ENCODE results near the gene DVL1. TPM values are rescaled to one million over a fixed set of nuclear protein-coding genes. Genes with fewer than 3 reads are reported as not detected.
A peak's percentile ranks its signal among the peaks of the same experiment; 100 is the strongest.

DVL1 gene
- total and polyA plus RNA-seq, 8 donors = 41.3 to 229 (median 72.2) TPM

- WGBS, 5 donors = 92 to 96% (median 95%) methylated on average over 18 to 35 of the region's 35 CpGs
- TF ChIP-seq EP300 (IDR thresholded peaks at IDR 0.05) (no peak), POLR2A (IDR thresholded peaks at IDR 0.05) (no peak), CTCF (IDR thresholded peaks at IDR 0.05) (no peak), POLR2AphosphoS5 (IDR thresholded peaks at IDR 0.05) (no peak)
- H3K9me3 ChIP-seq = no peaks in the 10 kb centered on the region
- intact Hi-C loops (cut with DNase I; ENCODE audit: low total_unique reads) = loop anchor here (10.0 kb wide), 1 partner anchor 171 kb away; no protein-coding TSS in a partner anchor
- peaks cover 12 to 73% (median 59%) of the 10 kb centered on the region in 4 donors for H3K36me3 ChIP-seq
- H3K4me3 ChIP-seq = no peak overlapping the region
- no peaks in the 10 kb centered on the region for H3K27me3 ChIP-seq
- peaks cover 12 to 20% (median 17%) of the 10 kb centered on the region in 4 donors for H3K4me1 ChIP-seq
- no peak overlapping the region for H3K27ac ChIP-seq
- no peak for DNase-seq
Observed at GRCh38 chr1:1295154-1295923, 53.9 kb downstream of the DVL1 start.

GRCh38 chr1:1294250-1294890 is 54.8 kb downstream of the DVL1 start:
- 87 to 90% (median 90%) methylated on average over 38 to 58 of the region's 58 CpGs for WGBS, 5 donors
- H3K4me1 ChIP-seq = peaks cover 12 to 23% (median 19%) of the 10 kb centered on the region in 4 donors
- TF ChIP-seq CTCF (IDR thresholded peaks at IDR 0.05) (no peak), POLR2A (IDR thresholded peaks at IDR 0.05) (no peak), EP300 (IDR thresholded peaks at IDR 0.05) (no peak), POLR2AphosphoS5 (IDR thresholded peaks at IDR 0.05) (no peak)
- no peak overlapping the region for H3K27ac ChIP-seq
- peaks cover 12 to 63% (median 52%) of the 10 kb centered on the region in 4 donors for H3K36me3 ChIP-seq
- H3K27me3 ChIP-seq = no peaks in the 10 kb centered on the region
- intact Hi-C loops (cut with DNase I; ENCODE audit: low total_unique reads) = loop anchor here (10.0 kb wide), 1 partner anchor 170 kb away; no protein-coding TSS in a partner anchor
- H3K9me3 ChIP-seq = no peaks in the 10 kb centered on the region
- H3K4me3 ChIP-seq = no peak overlapping the region
- no peak for DNase-seq

DNA sequence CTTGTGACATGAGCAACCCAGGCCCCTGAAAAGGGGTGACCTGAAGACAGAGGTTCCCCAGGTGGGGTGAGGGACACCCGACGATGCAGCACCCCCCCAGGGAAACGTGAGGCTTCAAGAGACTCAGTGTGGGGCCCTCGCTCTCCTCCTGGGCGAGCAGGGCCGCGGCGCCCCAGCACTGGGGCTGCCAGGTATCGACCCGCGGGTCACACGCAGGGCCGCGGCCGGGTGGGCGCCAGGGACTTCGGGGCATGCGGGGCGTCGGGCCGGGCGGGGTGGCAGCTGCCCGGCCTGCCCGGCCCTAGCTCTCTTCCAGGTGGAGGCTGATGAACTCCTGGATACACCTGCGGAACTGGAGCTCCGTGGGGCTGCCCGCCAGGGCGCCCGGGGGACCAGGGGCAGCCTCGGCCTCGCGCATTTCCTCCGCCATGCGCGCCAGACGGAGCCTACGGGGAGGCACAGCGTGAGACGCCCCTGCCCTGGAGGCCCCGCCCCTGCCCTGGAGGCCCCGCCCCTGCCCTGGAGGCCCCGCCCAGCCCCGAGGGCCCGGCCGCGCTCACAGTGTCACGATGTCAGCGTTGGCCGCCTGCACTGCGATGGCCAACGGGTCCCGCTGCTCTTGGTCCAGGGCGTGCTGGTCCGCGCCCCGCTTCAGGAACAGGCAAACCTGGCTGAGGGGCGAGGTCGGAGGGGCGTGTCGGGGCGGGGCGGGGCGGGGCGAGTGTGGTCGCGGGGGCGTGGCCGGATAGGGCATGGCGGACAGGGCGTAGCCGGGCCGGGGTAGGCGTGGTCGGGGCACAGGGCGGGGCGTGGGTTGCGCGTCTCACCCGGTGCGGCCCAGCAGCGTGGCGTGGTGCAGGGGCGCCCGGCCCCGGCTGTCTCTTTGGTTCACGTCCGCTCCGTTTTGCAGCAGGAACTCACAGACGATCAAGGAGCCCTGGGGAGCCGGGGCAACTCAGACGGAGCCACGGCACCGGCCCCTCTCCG is 55.7 kb downstream of the DVL1 start:
- 73 to 93% (median 80%) methylated on average over 18 to 94 of the region's 94 CpGs for WGBS, 5 donors
- TF ChIP-seq EP300 (IDR thresholded peaks at IDR 0.05) (no peak), CTCF (IDR thresholded peaks at IDR 0.05) (no peak), POLR2A (IDR thresholded peaks at IDR 0.05) (no peak), POLR2AphosphoS5 (IDR thresholded peaks at IDR 0.05) (no peak)
- intact Hi-C loops (cut with DNase I; ENCODE audit: low total_unique reads) = loop anchor here (10.0 kb wide), 1 partner anchor 169 kb away; no protein-coding TSS in a partner anchor
- no peaks in the 10 kb centered on the region for H3K27me3 ChIP-seq
- peak in 1 of 2 donors; percentile 57 for DNase-seq
- H3K36me3 ChIP-seq = peaks cover 12 to 55% (median 49%) of the 10 kb centered on the region in 4 donors
- H3K9me3 ChIP-seq = no peaks in the 10 kb centered on the region
- no peak overlapping the region for H3K4me3 ChIP-seq
- no peak overlapping the region for H3K27ac ChIP-seq
- H3K4me1 ChIP-seq = peaks cover 12 to 23% (median 19%) of the 10 kb centered on the region in 4 donors
